ENCODE measurements around the gene C1QTNF9.

- TF ChIP-seq CTCF (IDR thresholded peaks at IDR 0.05): no peak
- TF ChIP-seq NR1H2 (CRISPR knock-in tag; IDR thresholded peaks at IDR 0.05): no peak
- no peak for TF ChIP-seq TP53 (CRISPR knock-in tag; IDR thresholded peaks at IDR 0.05)
- TF ChIP-seq CBFB (CRISPR knock-in tag; IDR thresholded peaks at IDR 0.05; ENCODE audit: low read depth): no peak
- TF ChIP-seq HMGA2 (CRISPR knock-in tag; IDR thresholded peaks at IDR 0.05): no peak
- TF ChIP-seq MLX (CRISPR knock-in tag; IDR thresholded peaks at IDR 0.05): no peak
- TF ChIP-seq, protein P1, sequence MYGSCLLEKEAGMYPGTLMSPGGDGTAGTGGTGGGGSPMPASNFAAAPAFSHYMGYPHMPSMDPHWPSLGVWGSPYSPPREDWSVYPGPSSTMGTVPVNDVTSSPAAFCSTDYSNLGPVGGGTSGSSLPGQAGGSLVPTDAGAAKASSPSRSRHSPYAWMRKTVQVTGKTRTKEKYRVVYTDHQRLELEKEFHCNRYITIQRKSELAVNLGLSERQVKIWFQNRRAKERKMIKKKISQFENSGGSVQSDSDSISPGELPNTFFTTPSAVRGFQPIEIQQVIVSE (CRISPR knock-in tag; IDR thresholded peaks at IDR 0.05; ENCODE audit: borderline replicate concordance): no peak
Measured at GRCh38 chr13:24279327-24280110, 29.9 kb upstream of the C1QTNF9 start.

Data from WTC11 (cell line).